MM.1S (cell line): Measurements from ENCODE around the gene S100Z.

ENCODE experiments used
- DNase-seq: peaks from one replicate; pipeline ENCODE4 v3.0.0-alpha.2; 2015
- H2AFZ ChIP-seq: fragments of 300-600 bp; sonication (generic); 2 replicates; pipeline ENCODE4 v1.6.0; 2016; ENCODE audit warnings: antibody characterized with exemption, low read length
- H3F3A ChIP-seq: fragments of 300-600 bp; sonication (generic); 2 replicates; pipeline ENCODE4 v1.6.1; 2016; ENCODE audit warnings: mild to moderate bottlenecking, antibody characterized with exemption, low read length, moderate library complexity, mixed read lengths; ENCODE audit not compliant: insufficient read depth
- H3K27ac ChIP-seq: fragments of 300-600 bp; sonication (generic); 2 replicates; pipeline ENCODE4 v1.5.1; 2016; ENCODE audit warnings: mild to moderate bottlenecking, low read length
- H3K27me3 ChIP-seq: fragments of 300-600 bp; sonication (generic); replicated peaks from 2 replicates; pipeline ENCODE4 v1.6.0; 2016; ENCODE audit warnings: low read length; ENCODE audit not compliant: insufficient read depth
- H3K36me3 ChIP-seq: fragments of 300-600 bp; sonication (generic); replicated peaks from 2 replicates; pipeline ENCODE4 v1.6.1; 2016; ENCODE audit warnings: mild to moderate bottlenecking, low read length, mixed read lengths; ENCODE audit not compliant: insufficient read depth
- H3K4me1 ChIP-seq: fragments of 300-600 bp; sonication (generic); 2 replicates; pipeline ENCODE4 v1.6.1; 2016; ENCODE audit warnings: low read length, mixed read lengths
- H3K4me2 ChIP-seq: fragments of 300-600 bp; sonication (generic); 2 replicates; pipeline ENCODE4 v1.6.0; 2016; ENCODE audit warnings: low read depth, low read length
- H3K4me3 ChIP-seq: fragments of 300-600 bp; sonication (generic); 2 replicates; pipeline ENCODE4 v1.5.1; 2016; ENCODE audit warnings: low read length, mixed read lengths
- H3K79me2 ChIP-seq: fragments of 300-600 bp; sonication (generic); 2 replicates; pipeline ENCODE4 v1.6.1; 2016; ENCODE audit warnings: mixed run types, low read length, mixed read lengths
- H3K9ac ChIP-seq: fragments of 300-600 bp; sonication (generic); 2 replicates; pipeline ENCODE4 v1.6.1; 2016; ENCODE audit warnings: low read length, mixed read lengths
- H3K9me2 ChIP-seq: fragments of 300-600 bp; sonication (generic); replicated peaks from 2 replicates; pipeline ENCODE4 v1.6.1; 2016; ENCODE audit warnings: mild to moderate bottlenecking, low read length, mixed read lengths; ENCODE audit not compliant: insufficient read depth
- H3K9me3 ChIP-seq: fragments of 300-600 bp; sonication (generic); replicated peaks from 2 replicates; pipeline ENCODE4 v1.6.1; 2016; ENCODE audit warnings: mild to moderate bottlenecking, low read length, mixed read lengths; ENCODE audit not compliant: insufficient read depth
- H4K20me1 ChIP-seq: fragments of 300-600 bp; sonication (generic); 2 replicates; pipeline ENCODE4 v1.6.1; 2016; ENCODE audit warnings: mild to moderate bottlenecking, low read length, moderate library complexity, mixed read lengths; ENCODE audit not compliant: insufficient read depth
- EZH2 ChIP-seq: fragments of 300-600 bp; sonication (generic); optimal IDR thresholded peaks from 2 replicates; pipeline ENCODE3; 2017; ENCODE audit warnings: low read depth, mild to moderate bottlenecking, antibody characterized with exemption, low read length, mixed read lengths
- EZH2phosphoT487 ChIP-seq: fragments of 300-600 bp; sonication (generic); IDR thresholded peaks from 2 replicates; pipeline ENCODE4 v1.6.1; 2018; ENCODE audit warnings: antibody characterized with exemption, low read length
- TF ChIP-seq, protein P1 (sequence below): fragments of 300-600 bp; sonication (generic); IDR thresholded peaks from 2 replicates; pipeline ENCODE4 v1.5.1; 2016; ENCODE audit warnings: antibody characterized with exemption, low read length, mixed read lengths

S100Z gene

DNA sequence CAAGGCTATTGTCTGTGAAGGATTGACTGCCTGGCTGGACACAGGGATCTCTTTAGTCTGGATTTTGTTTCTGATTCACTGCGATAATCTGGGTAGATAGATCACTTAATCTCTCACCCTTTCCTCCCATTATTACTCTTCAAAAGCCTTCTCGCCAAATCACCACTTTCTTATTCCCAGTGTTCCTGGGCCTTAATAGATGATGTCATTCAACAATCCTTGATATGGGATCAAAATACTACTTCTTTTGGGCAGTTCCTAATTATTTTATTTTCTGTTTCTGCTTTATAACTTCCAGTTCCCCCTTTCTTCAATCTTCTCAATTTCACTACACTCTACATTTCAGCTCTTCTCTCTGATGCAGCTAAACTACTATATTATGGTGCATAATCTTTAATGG lies 96.3 kb downstream of the S100Z start:
- H3K36me3 ChIP-seq: no peaks in the 10 kb centered on the region

DNA sequence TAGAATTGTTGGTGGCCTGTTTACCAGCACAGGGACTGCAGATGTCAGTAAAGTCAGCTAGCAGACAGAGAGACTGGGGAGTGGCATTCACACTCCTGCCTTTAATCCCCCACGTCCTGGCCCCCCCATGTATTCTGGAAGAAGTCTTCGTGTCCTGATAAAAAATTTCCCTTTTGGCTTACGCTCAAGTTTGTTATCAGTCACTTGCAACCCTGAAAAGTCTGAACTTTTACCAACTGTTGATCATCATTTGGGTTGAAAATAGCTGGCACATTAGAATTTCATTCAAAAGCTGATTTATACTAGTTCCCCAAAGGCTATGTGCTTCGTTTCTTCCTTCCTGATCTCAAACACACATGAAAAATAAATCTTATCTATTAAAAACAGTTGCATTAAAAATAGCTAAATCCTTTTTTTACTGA lies 97.3 kb downstream of the S100Z start:
- TF ChIP-seq EZH2phosphoT487 (no peak), EZH2 (no peak)
- TF ChIP-seq, protein P1, sequence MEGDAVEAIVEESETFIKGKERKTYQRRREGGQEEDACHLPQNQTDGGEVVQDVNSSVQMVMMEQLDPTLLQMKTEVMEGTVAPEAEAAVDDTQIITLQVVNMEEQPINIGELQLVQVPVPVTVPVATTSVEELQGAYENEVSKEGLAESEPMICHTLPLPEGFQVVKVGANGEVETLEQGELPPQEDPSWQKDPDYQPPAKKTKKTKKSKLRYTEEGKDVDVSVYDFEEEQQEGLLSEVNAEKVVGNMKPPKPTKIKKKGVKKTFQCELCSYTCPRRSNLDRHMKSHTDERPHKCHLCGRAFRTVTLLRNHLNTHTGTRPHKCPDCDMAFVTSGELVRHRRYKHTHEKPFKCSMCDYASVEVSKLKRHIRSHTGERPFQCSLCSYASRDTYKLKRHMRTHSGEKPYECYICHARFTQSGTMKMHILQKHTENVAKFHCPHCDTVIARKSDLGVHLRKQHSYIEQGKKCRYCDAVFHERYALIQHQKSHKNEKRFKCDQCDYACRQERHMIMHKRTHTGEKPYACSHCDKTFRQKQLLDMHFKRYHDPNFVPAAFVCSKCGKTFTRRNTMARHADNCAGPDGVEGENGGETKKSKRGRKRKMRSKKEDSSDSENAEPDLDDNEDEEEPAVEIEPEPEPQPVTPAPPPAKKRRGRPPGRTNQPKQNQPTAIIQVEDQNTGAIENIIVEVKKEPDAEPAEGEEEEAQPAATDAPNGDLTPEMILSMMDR: no peak
- H3K27ac ChIP-seq: no peak overlapping the region
- no peak overlapping the region for H3K4me2 ChIP-seq
- H3K4me3 ChIP-seq: no peak overlapping the region
- no peaks in the 10 kb centered on the region for H3F3A ChIP-seq
- no peak for DNase-seq
- no peaks in the 10 kb centered on the region for H3K27me3 ChIP-seq
- H3K79me2 ChIP-seq: no peaks in the 10 kb centered on the region
- no peak overlapping the region for H2AFZ ChIP-seq
- H3K9ac ChIP-seq: no peak overlapping the region
- no peaks in the 10 kb centered on the region for H4K20me1 ChIP-seq
- H3K4me1 ChIP-seq: no peaks in the 10 kb centered on the region
- H3K9me3 ChIP-seq: no peaks in the 10 kb centered on the region
- H3K36me3 ChIP-seq: no peaks in the 10 kb centered on the region
- H3K9me2 ChIP-seq: no peaks in the 10 kb centered on the region

More for the DNA sequence above, 96.3 kb downstream of the S100Z start:
- H3K4me3 ChIP-seq: no peak overlapping the region
- no peak for TF ChIP-seq EZH2phosphoT487
- no peaks in the 10 kb centered on the region for H3F3A ChIP-seq
- H3K79me2 ChIP-seq: no peaks in the 10 kb centered on the region
- no peak for DNase-seq
- no peak overlapping the region for H3K27ac ChIP-seq
- H3K4me1 ChIP-seq: no peaks in the 10 kb centered on the region
- H3K9me2 ChIP-seq: no peaks in the 10 kb centered on the region
- H2AFZ ChIP-seq: no peak overlapping the region
- H3K4me2 ChIP-seq: no peak overlapping the region
- H3K27me3 ChIP-seq: no peaks in the 10 kb centered on the region
- H3K9ac ChIP-seq: no peak overlapping the region
- no peaks in the 10 kb centered on the region for H3K9me3 ChIP-seq
- H4K20me1 ChIP-seq: no peaks in the 10 kb centered on the region

GRCh38 chr5:76952795-76953536 lies 103.2 kb downstream of the S100Z start, which contains the start of gene CRHBP:
Gene CRHBP (plus strand): TSS chr5:76953045. CDS start chr5:76953135, 90 bp downstream.
- Histone ChIP-seq H3K9ac (no peak within 1 kb of the TSS), H2AFZ (no peak within 1 kb of the TSS), H3K4me1 (no peaks in the 10 kb centered on the region), H3K9me2 (no peaks in the 10 kb centered on the region), H3K4me2 (no peak within 1 kb of the TSS), H3K27ac (no peak within 1 kb of the TSS), H3K27me3 (no peaks in the 10 kb centered on the region), H4K20me1 (no peaks in the 10 kb centered on the region), H3F3A (no peaks in the 10 kb centered on the region), H3K79me2 (no peaks in the 10 kb centered on the region), H3K4me3 (no peak within 1 kb of the TSS), H3K9me3 (no peaks in the 10 kb centered on the region), H3K36me3 (no peaks in the 10 kb centered on the region)
- no peak for DNase-seq
- no peak for TF ChIP-seq EZH2
- TF ChIP-seq EZH2phosphoT487: no peak
- TF ChIP-seq, protein P1: no peak
